Measurements from ENCODE around the gene CBLB. TPM values are rescaled to one million over a fixed set of nuclear protein-coding genes. Genes with fewer than 3 reads are reported as not detected.
"Not testable (repeated sequence)": the region's sequence is repeated elsewhere in the genome, so short reads cannot be mapped to it uniquely, and the experiment has no call there.

The CBLB gene
- polyA plus RNA-seq, 1 experiment = 19.3 TPM

GRCh38 chr3:105763659-105764036 lies 105.2 kb downstream of the CBLB start:
- no peak for TF ChIP-seq CTCF (IDR thresholded peaks at IDR 0.05; ENCODE audit: insufficient read depth, low read depth, low read length)
- no peak for DNase-seq (ENCODE audit: low read depth)
- CTCF ChIA-PET = no interaction called here
- peaks cover 9% of the 10 kb centered on the region for H3K36me3 ChIP-seq (ENCODE audit: control insufficient read depth, insufficient read depth, low read length)
- no peaks in the 10 kb centered on the region for H3K27me3 ChIP-seq (ENCODE audit: control insufficient read depth, insufficient read depth, low read length)
- POLR2A ChIA-PET = no interaction called here
- H3K4me3 ChIP-seq (ENCODE audit: low read depth, low read length) = no peak overlapping the region

- CTCF ChIA-PET = no interaction called here
- no peaks in the 10 kb centered on the region for H3K27me3 ChIP-seq (ENCODE audit: control insufficient read depth, insufficient read depth, low read length)
- POLR2A ChIA-PET = no interaction called here
Measured at GRCh38 chr3:105762749-105763658, 105.8 kb downstream of the CBLB start.

GRCh38 chr3:105762214-105762613 lies 106.6 kb downstream of the CBLB start:
- H3K4me3 ChIP-seq (ENCODE audit: low read depth, low read length); H3K27me3 ChIP-seq (ENCODE audit: control insufficient read depth, insufficient read depth, low read length); CTCF ChIA-PET; POLR2A ChIA-PET; DNase-seq (ENCODE audit: low read depth): not testable (repeated sequence)
- peaks cover 12% of the 10 kb centered on the region for H3K36me3 ChIP-seq (ENCODE audit: control insufficient read depth, insufficient read depth, low read length)

More at GRCh38 chr3:105762749-105763658, 105.8 kb downstream of the CBLB start:
- peaks cover 12% of the 10 kb centered on the region for H3K36me3 ChIP-seq (ENCODE audit: control insufficient read depth, insufficient read depth, low read length)
- H3K4me3 ChIP-seq (ENCODE audit: low read depth, low read length) = no peak overlapping the region
- TF ChIP-seq CTCF (IDR thresholded peaks at IDR 0.05; ENCODE audit: insufficient read depth, low read depth, low read length) = no peak
- DNase-seq (ENCODE audit: low read depth) = no peak

- Histone ChIP-seq H3K4me3 (ENCODE audit: low read depth, low read length) (no peak overlapping the region), H3K27me3 (ENCODE audit: control insufficient read depth, insufficient read depth, low read length) (no peaks in the 10 kb centered on the region), H3K36me3 (ENCODE audit: control insufficient read depth, insufficient read depth, low read length) (peaks cover 12% of the 10 kb centered on the region)
- ChIA-PET CTCF (no interaction called here), POLR2A (no interaction called here)
- DNase-seq (ENCODE audit: low read depth) = no peak
- TF ChIP-seq CTCF (IDR thresholded peaks at IDR 0.05; ENCODE audit: insufficient read depth, low read depth, low read length) = no peak
Measured at GRCh38 chr3:105759442-105760078, 109.3 kb downstream of the CBLB start.

- Histone ChIP-seq H3K36me3 (ENCODE audit: control insufficient read depth, insufficient read depth, low read length) (peaks cover 12% of the 10 kb centered on the region), H3K4me3 (ENCODE audit: low read depth, low read length) (no peak overlapping the region), H3K27me3 (ENCODE audit: control insufficient read depth, insufficient read depth, low read length) (no peaks in the 10 kb centered on the region)
- TF ChIP-seq CTCF (IDR thresholded peaks at IDR 0.05; ENCODE audit: insufficient read depth, low read depth, low read length) = no peak
- POLR2A ChIA-PET = no interaction called here
- DNase-seq (ENCODE audit: low read depth) = no peak
- CTCF ChIA-PET = no interaction called here
Measured at GRCh38 chr3:105758451-105758850, 110.4 kb downstream of the CBLB start.
